Fibroblast of lung (primary cell): ENCODE data around the gene FBXO5. TPM values are rescaled to one million over a fixed set of nuclear protein-coding genes. Genes with fewer than 3 reads are reported as not detected.

Experiments
- DNase-seq, 2 donors: peaks; one replicate each; pipeline versions ENCODE4 v3.0.0 to v3.0.0-alpha.2; 2010; ENCODE audit warnings: low read depth in 2 of 2
- H2AFZ ChIP-seq: 2 replicates; pipeline ENCODE4 v1.5.1; 2012; ENCODE audit warnings: low read length, control low read depth, inconsistent platforms
- H3K27ac ChIP-seq: 2 replicates; pipeline ENCODE4 v1.5.1; 2011; ENCODE audit warnings: low read length, control low read depth; ENCODE audit not compliant: insufficient read depth
- H3K27me3 ChIP-seq: 2 replicates; pipeline ENCODE4 v1.5.1; 2011; ENCODE audit warnings: mild to moderate bottlenecking, low read length; ENCODE audit not compliant: control insufficient read depth, insufficient read depth
- H3K36me3 ChIP-seq: 2 replicates; pipeline ENCODE4 v1.5.1; 2011; ENCODE audit warnings: low read length; ENCODE audit not compliant: control insufficient read depth, insufficient read depth
- H3K4me1 ChIP-seq: 2 replicates; pipeline ENCODE4 v1.5.1; 2011; ENCODE audit warnings: low read length; ENCODE audit not compliant: control insufficient read depth, insufficient read depth; ENCODE audit errors: extremely low read depth
- H3K4me2 ChIP-seq: 2 replicates; pipeline ENCODE4 v1.5.1; 2011; ENCODE audit warnings: low read length, control low read depth; ENCODE audit not compliant: insufficient read depth; ENCODE audit errors: extremely low read depth
- H3K4me3 ChIP-seq, 4 experiments: fragments of 200-600 bp in 1 of 4; sonication (generic) in 1 of 4; replicated peaks in 1 of 4; 2 replicates each; pipeline ENCODE4 v1.5.1; 2011 to 2016; ENCODE audit warnings: low read length in 4 of 4, low read depth in 3 of 4, mild to moderate bottlenecking in 3 of 4, control low read depth in 2 of 4, inconsistent platforms in 1 of 4, mixed read lengths in 1 of 4; ENCODE audit not compliant: insufficient read depth in 1 of 4; ENCODE audit errors: control extremely low read depth in 1 of 4
- H3K79me2 ChIP-seq: 2 replicates; pipeline ENCODE4 v1.5.1; 2012; ENCODE audit warnings: mild to moderate bottlenecking, low read length, inconsistent platforms; ENCODE audit not compliant: control insufficient read depth, insufficient read depth
- H3K9ac ChIP-seq: 2 replicates; pipeline ENCODE4 v1.5.1; 2011; ENCODE audit warnings: mild to moderate bottlenecking, low read length, control low read depth; ENCODE audit not compliant: insufficient read depth
- H3K9me3 ChIP-seq: 2 replicates; pipeline ENCODE4 v1.5.1; 2012; ENCODE audit warnings: low read depth, low read length; ENCODE audit not compliant: control insufficient read depth, insufficient read depth
- H4K20me1 ChIP-seq: 2 replicates; pipeline ENCODE4 v1.5.1; 2011; ENCODE audit warnings: low read length; ENCODE audit not compliant: control insufficient read depth, insufficient read depth; ENCODE audit errors: extremely low read depth
- EZH2 ChIP-seq: IDR thresholded peaks from 2 replicates; pipeline ENCODE4 v1.5.1; 2012; ENCODE audit warnings: low read length, control low read depth, mild to moderate bottlenecking; ENCODE audit errors: missing control alignments
- polyA plus RNA-seq, 2 donors: library from polyadenylated mRNA; depleted of rRNA in 1 of 2; stranded (reverse) in 1 of 2; unstranded in 1 of 2; fragments of >200 nt; gene quantifications; 2 replicates each; pipeline ENCODE4 v1.2.1, GENCODE V29; 2011 to 2012; ENCODE audit warnings: missing spikeins in 1 of 2
- total RNA-seq: library from RNA; depleted of rRNA; stranded (reverse); fragments of >200 nt; gene quantifications from 2 replicates; pipeline ENCODE4 v1.2.1, GENCODE V29; 2014
- TF ChIP-seq, protein P1 (sequence below), 2 donors: IDR thresholded peaks in 1 of 2; conservative IDR thresholded peaks in 1 of 2; 1 replicate in 1 of 2; 2 replicates in 1 of 2; pipeline ENCODE4 v1.5.1; 2011 to 2012; ENCODE audit warnings: low read length in 2 of 2, control low read depth in 1 of 2, inconsistent platforms in 1 of 2, low read depth in 1 of 2, mild to moderate bottlenecking in 1 of 2

The FBXO5 gene
- total and polyA plus RNA-seq, 2 donors (not counting 1 experiment from before 2014, with no cell fraction given), result 8.4 to 11.7 TPM

DNA sequence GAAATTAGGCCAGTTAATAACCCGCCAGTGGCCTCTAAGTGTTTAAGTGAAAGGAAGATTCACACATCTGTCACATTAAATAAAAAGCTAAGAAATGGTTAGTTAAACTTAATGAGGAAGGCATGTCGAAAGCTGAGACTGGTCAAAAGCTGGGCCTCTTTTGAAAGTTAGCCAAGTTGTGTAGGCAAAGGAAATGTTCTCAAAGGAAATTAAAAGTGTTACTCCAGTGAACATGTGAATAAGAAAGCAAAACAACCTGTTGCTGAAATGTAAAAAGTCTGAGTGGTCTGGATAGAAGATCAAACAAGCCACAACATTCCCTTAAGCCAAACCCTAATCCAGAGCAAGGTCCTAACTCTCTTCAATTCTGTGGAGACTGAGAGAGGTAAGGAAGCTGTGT is 30.6 kb upstream of the FBXO5 start:
- Histone ChIP-seq H4K20me1 (no peaks in the 10 kb centered on the region), H3K4me3 (no peak overlapping the region), H3K27me3 (no peaks in the 10 kb centered on the region), H3K4me2 (no peak overlapping the region), H2AFZ (no peak overlapping the region), H3K79me2 (no peaks in the 10 kb centered on the region), H3K9me3 (no peaks in the 10 kb centered on the region), H3K27ac (no peak overlapping the region), H3K9ac (no peak overlapping the region), H3K36me3 (no peaks in the 10 kb centered on the region), H3K4me1 (no peaks in the 10 kb centered on the region)
- peak in 1 of 2 donors; percentile 6 for DNase-seq
- no peak for TF ChIP-seq EZH2

- Histone ChIP-seq H3K9ac (no peak overlapping the region), H3K79me2 (no peaks in the 10 kb centered on the region), H3K27me3 (no peaks in the 10 kb centered on the region), H3K4me1 (no peaks in the 10 kb centered on the region), H3K4me2 (no peak overlapping the region), H3K36me3 (no peaks in the 10 kb centered on the region), H3K4me3 (no peak overlapping the region), H3K27ac (no peak overlapping the region), H4K20me1 (no peaks in the 10 kb centered on the region), H3K9me3 (no peaks in the 10 kb centered on the region), H2AFZ (no peak overlapping the region)
- DNase-seq, result no peak
- TF ChIP-seq EZH2, result no peak
- TF ChIP-seq, protein P1, sequence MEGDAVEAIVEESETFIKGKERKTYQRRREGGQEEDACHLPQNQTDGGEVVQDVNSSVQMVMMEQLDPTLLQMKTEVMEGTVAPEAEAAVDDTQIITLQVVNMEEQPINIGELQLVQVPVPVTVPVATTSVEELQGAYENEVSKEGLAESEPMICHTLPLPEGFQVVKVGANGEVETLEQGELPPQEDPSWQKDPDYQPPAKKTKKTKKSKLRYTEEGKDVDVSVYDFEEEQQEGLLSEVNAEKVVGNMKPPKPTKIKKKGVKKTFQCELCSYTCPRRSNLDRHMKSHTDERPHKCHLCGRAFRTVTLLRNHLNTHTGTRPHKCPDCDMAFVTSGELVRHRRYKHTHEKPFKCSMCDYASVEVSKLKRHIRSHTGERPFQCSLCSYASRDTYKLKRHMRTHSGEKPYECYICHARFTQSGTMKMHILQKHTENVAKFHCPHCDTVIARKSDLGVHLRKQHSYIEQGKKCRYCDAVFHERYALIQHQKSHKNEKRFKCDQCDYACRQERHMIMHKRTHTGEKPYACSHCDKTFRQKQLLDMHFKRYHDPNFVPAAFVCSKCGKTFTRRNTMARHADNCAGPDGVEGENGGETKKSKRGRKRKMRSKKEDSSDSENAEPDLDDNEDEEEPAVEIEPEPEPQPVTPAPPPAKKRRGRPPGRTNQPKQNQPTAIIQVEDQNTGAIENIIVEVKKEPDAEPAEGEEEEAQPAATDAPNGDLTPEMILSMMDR (conservative IDR thresholded peaks at IDR 0.05 in 1 of 2, IDR thresholded peaks at IDR 0.05 in 1 of 2; ENCODE audit: low read depth in 1 of 2, low read length in 2 of 2), result no peak
Measured at GRCh38 chr6:153012856-153013255, 30.0 kb upstream of the FBXO5 start.

GRCh38 chr6:153003366-153003690 is 20.5 kb upstream of the FBXO5 start:
- Histone ChIP-seq H3K79me2 (peaks cover 46% of the 10 kb centered on the region), H3K9me3 (no peaks in the 10 kb centered on the region), H3K4me1 (peaks cover 2% of the 10 kb centered on the region), H2AFZ (peak overlapping the region; percentile 63), H3K9ac (peak overlapping the region; percentile 82), H3K27me3 (no peaks in the 10 kb centered on the region), H3K36me3 (no peaks in the 10 kb centered on the region), H4K20me1 (no peaks in the 10 kb centered on the region), H3K4me2 (peak overlapping the region; percentile 99), H3K27ac (peak overlapping the region; percentile 92), H3K4me3 (peak overlapping the region; percentile 55 to 87 (median 68))
- DNase-seq, result no peak
- TF ChIP-seq, protein P1 (conservative IDR thresholded peaks at IDR 0.05 in 1 of 2, IDR thresholded peaks at IDR 0.05 in 1 of 2; ENCODE audit: low read depth in 1 of 2, low read length in 2 of 2), result no peak
- no peak for TF ChIP-seq EZH2
